Astrocyte (in vitro differentiated cells and primary cell): ENCODE results near the gene ADAM8. TPM values are rescaled to one million over a fixed set of nuclear protein-coding genes. Genes with fewer than 3 reads are reported as not detected.

Source experiments
- DNase-seq: peaks from one replicate; pipeline ENCODE4 v3.0.0-alpha.2; 2010; ENCODE audit warnings: low read depth
- FAIRE-seq: peaks from 2 replicates; lab custom pipeline; 2011; peaks lifted over from hg19 to GRCh38; lab: Jason Lieb, UNC
- H2AFZ ChIP-seq: 2 replicates; pipeline ENCODE4 v1.6.0; 2012; ENCODE audit warnings: low read depth, low read length, inconsistent platforms
- H3K27ac ChIP-seq: 2 replicates; pipeline ENCODE4 v1.5.1; 2011; ENCODE audit warnings: low read depth, low read length, inconsistent platforms
- H3K27me3 ChIP-seq: 2 replicates; pipeline ENCODE4 v1.6.0; 2011; ENCODE audit warnings: low read length, inconsistent platforms; ENCODE audit not compliant: insufficient read depth
- H3K36me3 ChIP-seq: 2 replicates; pipeline ENCODE4 v1.5.1; 2011; ENCODE audit warnings: low read length, inconsistent platforms; ENCODE audit not compliant: insufficient read depth
- H3K4me1 ChIP-seq: 2 replicates; pipeline ENCODE4 v1.5.1; 2011; ENCODE audit warnings: low read length, inconsistent platforms; ENCODE audit not compliant: insufficient read depth
- H3K4me2 ChIP-seq: 2 replicates; pipeline ENCODE4 v1.6.0; 2012; ENCODE audit warnings: low read length, inconsistent platforms
- H3K4me3 ChIP-seq: 2 replicates; pipeline ENCODE4 v1.5.1; 2011; ENCODE audit warnings: low read depth, mild to moderate bottlenecking, low read length, inconsistent platforms; ENCODE audit not compliant: insufficient read depth
- H3K79me2 ChIP-seq: 2 replicates; pipeline ENCODE4 v1.6.0; 2012; ENCODE audit warnings: mild to moderate bottlenecking, low read length, inconsistent platforms; ENCODE audit not compliant: insufficient read depth
- H3K9ac ChIP-seq: 2 replicates; pipeline ENCODE4 v1.6.0; 2012; ENCODE audit warnings: mild to moderate bottlenecking, low read length, inconsistent platforms
- H3K9me3 ChIP-seq: 2 replicates; pipeline ENCODE4 v1.5.1; 2012; ENCODE audit warnings: low read depth, mild to moderate bottlenecking, low read length, inconsistent platforms; ENCODE audit not compliant: insufficient read depth
- H4K20me1 ChIP-seq: 2 replicates; pipeline ENCODE4 v1.6.0; 2012; ENCODE audit warnings: low read length, inconsistent platforms; ENCODE audit not compliant: insufficient read depth
- H3K27ac Mint-ChIP-seq: one replicate; pipeline ENCODE4 v1.8.0; 2021; ENCODE audit warnings: mild to moderate bottlenecking, mixed read lengths; ENCODE audit not compliant: unreplicated experiment
- H3K27me3 Mint-ChIP-seq: one replicate; pipeline ENCODE4 v1.8.0; 2021; ENCODE audit warnings: low read depth, mixed read lengths; ENCODE audit not compliant: unreplicated experiment
- H3K36me3 Mint-ChIP-seq: one replicate; pipeline ENCODE4 v1.8.0; 2021; ENCODE audit warnings: low read depth, mixed read lengths; ENCODE audit not compliant: unreplicated experiment
- H3K4me1 Mint-ChIP-seq: one replicate; pipeline ENCODE4 v1.8.0; 2021; ENCODE audit warnings: low read depth, mixed read lengths; ENCODE audit not compliant: unreplicated experiment
- H3K4me3 Mint-ChIP-seq: one replicate; pipeline ENCODE4 v1.8.0; 2021; ENCODE audit warnings: mild to moderate bottlenecking, moderate library complexity, mixed read lengths; ENCODE audit not compliant: unreplicated experiment
- H3K9me3 Mint-ChIP-seq: one replicate; pipeline ENCODE4 v1.8.0; 2021; ENCODE audit warnings: mild to moderate bottlenecking, mixed read lengths; ENCODE audit not compliant: unreplicated experiment
- EZH2 ChIP-seq: IDR thresholded peaks from 2 replicates; pipeline ENCODE4 v1.6.1; 2012; ENCODE audit warnings: mild to moderate bottlenecking, low read length, inconsistent platforms; ENCODE audit not compliant: insufficient read depth
- total RNA-seq: library from RNA; stranded (reverse); gene quantifications from 2 replicates; pipeline ENCODE4 v1.2.1, GENCODE V29; 2021
- TF ChIP-seq, protein P1 (sequence below): IDR thresholded peaks from 2 replicates; pipeline ENCODE4 v1.5.1; 2011; ENCODE audit warnings: low read depth, mild to moderate bottlenecking, inconsistent platforms, low read length, moderate library complexity; ENCODE audit not compliant: insufficient read depth

ADAM8 gene
- total RNA-seq, 1 donor from 2014 or later, result 4.6 TPM

- H3K9me3 ChIP-seq, result no peaks in the 10 kb centered on the region
Measured at GRCh38 chr10:133289761-133290160, 13.1 kb upstream of the ADAM8 start.

GRCh38 chr10:133287832-133288500, 11.3 kb upstream of the ADAM8 start:
- H3K36me3 ChIP-seq, result peaks cover 20% of the 10 kb centered on the region
- H3K36me3 Mint-ChIP-seq, result peaks cover 16% of the 10 kb centered on the region
- no peak overlapping the region for H3K9ac ChIP-seq
- H4K20me1 ChIP-seq, result peaks cover 19% of the 10 kb centered on the region
- H3K27ac Mint-ChIP-seq, result no peak overlapping the region
- FAIRE-seq (no peak), DNase-seq (no peak)
- H3K27me3 ChIP-seq, result no peaks in the 10 kb centered on the region
- H3K4me1 ChIP-seq, result peaks cover 7% of the 10 kb centered on the region
- H2AFZ ChIP-seq, result no peak overlapping the region
- H3K4me2 ChIP-seq, result no peak overlapping the region
- TF ChIP-seq EZH2, result no peak
- TF ChIP-seq, protein P1, sequence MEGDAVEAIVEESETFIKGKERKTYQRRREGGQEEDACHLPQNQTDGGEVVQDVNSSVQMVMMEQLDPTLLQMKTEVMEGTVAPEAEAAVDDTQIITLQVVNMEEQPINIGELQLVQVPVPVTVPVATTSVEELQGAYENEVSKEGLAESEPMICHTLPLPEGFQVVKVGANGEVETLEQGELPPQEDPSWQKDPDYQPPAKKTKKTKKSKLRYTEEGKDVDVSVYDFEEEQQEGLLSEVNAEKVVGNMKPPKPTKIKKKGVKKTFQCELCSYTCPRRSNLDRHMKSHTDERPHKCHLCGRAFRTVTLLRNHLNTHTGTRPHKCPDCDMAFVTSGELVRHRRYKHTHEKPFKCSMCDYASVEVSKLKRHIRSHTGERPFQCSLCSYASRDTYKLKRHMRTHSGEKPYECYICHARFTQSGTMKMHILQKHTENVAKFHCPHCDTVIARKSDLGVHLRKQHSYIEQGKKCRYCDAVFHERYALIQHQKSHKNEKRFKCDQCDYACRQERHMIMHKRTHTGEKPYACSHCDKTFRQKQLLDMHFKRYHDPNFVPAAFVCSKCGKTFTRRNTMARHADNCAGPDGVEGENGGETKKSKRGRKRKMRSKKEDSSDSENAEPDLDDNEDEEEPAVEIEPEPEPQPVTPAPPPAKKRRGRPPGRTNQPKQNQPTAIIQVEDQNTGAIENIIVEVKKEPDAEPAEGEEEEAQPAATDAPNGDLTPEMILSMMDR, result no peak
- no peak overlapping the region for H3K4me3 ChIP-seq
- no peaks in the 10 kb centered on the region for H3K79me2 ChIP-seq
- H3K4me3 Mint-ChIP-seq, result no peak overlapping the region
- no peaks in the 10 kb centered on the region for H3K9me3 Mint-ChIP-seq
- no peak overlapping the region for H3K27ac ChIP-seq
- no peaks in the 10 kb centered on the region for H3K27me3 Mint-ChIP-seq
- H3K4me1 Mint-ChIP-seq, result peaks cover 2% of the 10 kb centered on the region
- no peaks in the 10 kb centered on the region for H3K9me3 ChIP-seq

More at GRCh38 chr10:133289761-133290160, 13.1 kb upstream of the ADAM8 start:
- H3K4me3 Mint-ChIP-seq, result no peak overlapping the region
- DNase-seq (no peak), FAIRE-seq (no peak)
- TF ChIP-seq EZH2, result no peak
- TF ChIP-seq, protein P1, result no peak
- Histone ChIP-seq H3K27ac (no peak overlapping the region), H2AFZ (no peak overlapping the region), H3K4me3 (no peak overlapping the region), H3K9ac (no peak overlapping the region), H4K20me1 (peaks cover 31% of the 10 kb centered on the region), H3K36me3 (peaks cover 16% of the 10 kb centered on the region), H3K4me2 (no peak overlapping the region), H3K27me3 (no peaks in the 10 kb centered on the region), H3K4me1 (peaks cover 15% of the 10 kb centered on the region), H3K79me2 (no peaks in the 10 kb centered on the region)
- H3K27me3 Mint-ChIP-seq, result no peaks in the 10 kb centered on the region
- H3K9me3 Mint-ChIP-seq, result no peaks in the 10 kb centered on the region
- H3K27ac Mint-ChIP-seq, result no peak overlapping the region
- H3K4me1 Mint-ChIP-seq, result peaks cover 4% of the 10 kb centered on the region
- H3K36me3 Mint-ChIP-seq, result peaks cover 19% of the 10 kb centered on the region

DNA sequence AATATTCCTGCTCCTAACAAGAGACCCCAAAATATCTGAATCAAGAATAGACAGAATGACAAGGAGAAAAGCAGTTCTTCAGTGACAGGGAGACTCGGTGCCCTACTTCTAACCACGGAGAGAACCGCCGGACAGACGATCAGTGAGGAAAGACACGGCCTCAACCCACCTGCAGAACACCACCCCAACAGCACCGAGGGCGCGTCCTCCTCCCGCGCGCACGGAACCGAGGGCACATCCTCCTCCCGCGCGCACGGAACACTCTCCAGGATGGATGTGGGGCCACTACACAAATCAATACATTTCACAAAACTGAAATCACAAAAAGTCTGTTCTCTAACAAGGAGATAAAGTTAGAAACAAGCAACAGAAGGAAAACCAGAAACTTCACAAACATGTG, 9.7 kb upstream of the ADAM8 start:
- Histone ChIP-seq H3K79me2 (no peaks in the 10 kb centered on the region), H4K20me1 (peaks cover 18% of the 10 kb centered on the region), H3K9ac (no peak overlapping the region), H3K4me1 (no peaks in the 10 kb centered on the region), H3K4me3 (no peak overlapping the region), H2AFZ (no peak overlapping the region), H3K27me3 (no peaks in the 10 kb centered on the region), H3K9me3 (no peaks in the 10 kb centered on the region), H3K4me2 (no peak overlapping the region), H3K27ac (no peak overlapping the region), H3K36me3 (peaks cover 20% of the 10 kb centered on the region)
- FAIRE-seq (no peak), DNase-seq (no peak)
- Mint-ChIP-seq H3K4me1 (no peaks in the 10 kb centered on the region), H3K4me3 (no peak overlapping the region), H3K27me3 (no peaks in the 10 kb centered on the region), H3K36me3 (peaks cover 21% of the 10 kb centered on the region), H3K9me3 (no peaks in the 10 kb centered on the region), H3K27ac (no peak overlapping the region)
- TF ChIP-seq, protein P1, result no peak
- TF ChIP-seq EZH2, result no peak
